ENCODE results near the gene EFCAB8.

EFCAB8 gene

DNA sequence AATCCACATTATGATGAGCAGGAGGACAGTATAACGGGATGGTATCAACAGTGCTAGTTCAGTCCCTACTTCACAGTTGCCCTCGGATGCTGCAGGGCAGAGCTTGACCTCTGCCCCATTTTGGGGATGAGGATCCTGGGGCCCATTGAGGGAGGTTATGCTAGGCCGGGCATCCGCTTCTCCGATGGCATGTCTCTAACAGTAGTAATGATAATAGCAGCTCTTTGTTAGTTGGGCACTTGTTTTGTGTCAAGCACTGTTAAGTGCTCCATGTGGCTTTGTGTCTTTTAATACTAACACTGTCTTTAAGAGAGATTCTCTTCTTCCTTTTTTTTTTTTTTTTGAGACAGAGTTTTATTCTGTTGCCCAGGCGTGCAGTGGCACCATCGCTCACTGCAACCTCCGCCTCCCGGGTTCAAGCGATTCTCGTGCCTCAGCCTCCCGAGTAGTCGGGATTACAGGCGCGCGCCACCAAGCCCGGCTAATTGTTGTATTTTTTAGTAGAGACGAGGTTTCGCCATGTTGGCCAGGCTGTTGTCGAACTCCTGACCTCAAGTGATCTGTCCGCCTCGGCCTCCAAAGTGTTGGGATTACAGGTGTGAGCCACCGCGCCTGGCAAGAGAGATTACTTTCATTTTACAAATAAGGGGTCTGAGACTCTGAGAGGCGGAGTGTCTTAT is 37.9 kb upstream of the EFCAB8 start:
- no peak for DNase-seq (ENCODE audit: low read depth)
- peak overlapping the region; percentile 92 for H3K4me3 ChIP-seq (replicated peaks; ENCODE audit: low read depth, low read length)
- TF ChIP-seq, protein P1, sequence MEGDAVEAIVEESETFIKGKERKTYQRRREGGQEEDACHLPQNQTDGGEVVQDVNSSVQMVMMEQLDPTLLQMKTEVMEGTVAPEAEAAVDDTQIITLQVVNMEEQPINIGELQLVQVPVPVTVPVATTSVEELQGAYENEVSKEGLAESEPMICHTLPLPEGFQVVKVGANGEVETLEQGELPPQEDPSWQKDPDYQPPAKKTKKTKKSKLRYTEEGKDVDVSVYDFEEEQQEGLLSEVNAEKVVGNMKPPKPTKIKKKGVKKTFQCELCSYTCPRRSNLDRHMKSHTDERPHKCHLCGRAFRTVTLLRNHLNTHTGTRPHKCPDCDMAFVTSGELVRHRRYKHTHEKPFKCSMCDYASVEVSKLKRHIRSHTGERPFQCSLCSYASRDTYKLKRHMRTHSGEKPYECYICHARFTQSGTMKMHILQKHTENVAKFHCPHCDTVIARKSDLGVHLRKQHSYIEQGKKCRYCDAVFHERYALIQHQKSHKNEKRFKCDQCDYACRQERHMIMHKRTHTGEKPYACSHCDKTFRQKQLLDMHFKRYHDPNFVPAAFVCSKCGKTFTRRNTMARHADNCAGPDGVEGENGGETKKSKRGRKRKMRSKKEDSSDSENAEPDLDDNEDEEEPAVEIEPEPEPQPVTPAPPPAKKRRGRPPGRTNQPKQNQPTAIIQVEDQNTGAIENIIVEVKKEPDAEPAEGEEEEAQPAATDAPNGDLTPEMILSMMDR (IDR thresholded peaks at IDR 0.05; ENCODE audit: low read length, missing control alignments) = no peak

DNA sequence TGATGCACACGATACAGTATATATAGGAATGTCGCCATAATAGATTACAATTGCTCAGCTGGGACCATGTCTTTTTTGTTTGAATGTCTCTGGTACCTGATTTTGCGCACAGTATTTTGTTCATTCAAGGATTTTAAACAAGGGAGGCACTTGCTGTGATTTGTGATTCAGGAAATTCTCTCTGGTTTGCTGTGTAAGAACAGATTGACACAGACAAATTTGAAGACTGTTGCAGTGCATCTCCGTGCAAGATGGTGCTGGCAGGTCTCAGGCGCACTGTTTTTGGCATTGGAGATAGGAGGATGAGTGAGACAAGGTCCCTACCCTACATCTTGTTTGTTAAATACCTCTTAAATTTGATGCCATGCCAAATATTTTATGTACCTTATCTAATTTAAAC is 36.5 kb upstream of the EFCAB8 start:
- H3K4me3 ChIP-seq (replicated peaks; ENCODE audit: low read depth, low read length) = no peak overlapping the region
- TF ChIP-seq, protein P1 (IDR thresholded peaks at IDR 0.05; ENCODE audit: low read length, missing control alignments) = no peak
- no peak for DNase-seq (ENCODE audit: low read depth)

DNA sequence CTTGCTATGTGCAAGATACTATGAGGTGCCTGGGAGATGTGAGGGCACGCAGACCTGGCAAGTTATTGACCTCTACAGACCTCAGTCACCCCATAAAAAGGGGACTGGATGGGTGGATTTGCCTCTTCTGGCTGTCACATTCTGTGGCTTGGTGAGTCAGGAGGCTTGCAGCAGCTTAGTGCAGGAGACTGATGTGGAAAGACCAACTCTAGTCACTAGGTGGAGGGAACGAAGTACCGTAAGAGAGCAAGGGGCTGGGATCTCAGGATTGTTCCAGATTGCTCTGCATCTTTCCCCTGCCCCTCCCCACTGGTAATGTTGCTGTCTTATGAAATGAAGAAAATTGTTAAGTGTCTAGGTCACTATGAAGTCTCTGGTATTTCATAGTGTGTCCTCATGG is 35.6 kb upstream of the EFCAB8 start:
- DNase-seq (ENCODE audit: low read depth) = peak; percentile 78
- TF ChIP-seq, protein P1 (IDR thresholded peaks at IDR 0.05; ENCODE audit: low read length, missing control alignments) = peak; percentile 24
- no peak overlapping the region for H3K4me3 ChIP-seq (replicated peaks; ENCODE audit: low read depth, low read length)

DNA sequence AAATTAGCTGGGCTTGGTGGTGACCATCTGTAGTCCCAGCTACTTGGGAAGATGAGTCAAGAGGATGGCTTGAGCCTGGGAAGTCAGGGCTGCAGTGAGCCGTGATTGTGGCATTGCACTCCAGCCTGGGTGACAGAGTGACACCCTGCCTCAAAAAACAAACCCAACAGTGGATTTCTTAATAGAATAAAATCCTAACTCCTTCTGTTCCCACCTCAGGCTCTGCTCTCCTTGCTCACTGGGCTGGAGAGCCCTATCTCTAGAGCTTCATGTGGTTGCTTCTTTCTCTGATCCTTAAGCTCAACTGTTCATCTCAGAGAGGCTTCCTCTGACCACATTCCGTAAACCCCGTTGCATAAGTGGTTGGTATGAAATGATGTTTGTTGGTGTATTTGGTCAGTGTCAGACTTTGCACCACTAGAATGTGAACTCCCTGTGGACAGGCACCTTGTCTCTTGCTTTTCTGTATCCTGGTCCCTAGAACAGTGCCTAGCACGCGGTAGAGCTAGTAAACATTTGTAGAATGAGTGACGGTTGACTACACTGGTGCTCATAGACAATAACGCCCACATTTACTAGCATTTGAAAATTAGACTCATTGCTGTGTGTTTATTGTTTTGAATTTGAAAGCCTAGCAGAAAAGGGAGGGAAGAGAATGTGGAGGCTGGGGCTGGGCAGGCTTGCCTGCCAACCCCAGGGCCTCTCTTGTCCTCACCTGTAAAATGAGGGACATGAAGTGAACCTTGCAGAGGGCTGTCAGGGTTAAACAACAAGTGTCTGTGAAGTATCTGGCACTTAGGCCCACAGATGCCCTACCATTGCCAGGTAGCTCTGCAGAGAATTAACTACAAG is 34.8 kb upstream of the EFCAB8 start:
- TF ChIP-seq, protein P1 (IDR thresholded peaks at IDR 0.05; ENCODE audit: low read length, missing control alignments) = no peak
- peak; percentile 29 for DNase-seq (ENCODE audit: low read depth)
- H3K4me3 ChIP-seq (replicated peaks; ENCODE audit: low read depth, low read length) = no peak overlapping the region

DNA sequence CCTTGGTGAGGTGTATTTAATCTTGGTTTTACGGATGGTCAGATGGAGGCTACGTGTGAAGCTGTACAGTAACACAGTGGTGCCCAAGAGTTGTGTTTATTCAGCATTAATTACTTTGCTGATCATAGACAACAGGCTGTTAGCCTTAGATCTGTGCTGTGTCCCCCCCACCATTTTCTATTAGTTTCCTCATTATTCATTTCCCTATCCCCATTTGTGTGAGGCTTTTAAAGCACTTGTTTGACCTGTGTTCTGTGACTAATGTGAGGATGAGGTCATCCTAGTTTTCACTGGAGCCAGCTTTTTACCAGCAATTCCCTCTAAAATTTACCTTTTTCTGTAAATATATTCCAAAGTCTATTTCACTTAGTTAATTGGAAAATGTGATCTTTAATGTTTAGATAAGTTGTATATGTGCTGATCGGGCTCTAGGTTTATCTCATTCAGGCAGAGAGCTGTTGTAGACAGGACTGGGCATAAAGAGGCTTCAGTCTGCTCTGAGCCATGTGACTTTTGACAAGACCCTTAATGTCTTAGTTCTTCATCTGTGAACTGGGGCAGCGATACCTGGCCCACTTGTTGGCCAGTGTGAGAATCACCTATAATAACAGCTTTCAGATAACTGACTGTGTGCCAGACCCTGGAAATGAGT is 30.6 kb upstream of the EFCAB8 start:
- no peak for DNase-seq (ENCODE audit: low read depth)

DNA sequence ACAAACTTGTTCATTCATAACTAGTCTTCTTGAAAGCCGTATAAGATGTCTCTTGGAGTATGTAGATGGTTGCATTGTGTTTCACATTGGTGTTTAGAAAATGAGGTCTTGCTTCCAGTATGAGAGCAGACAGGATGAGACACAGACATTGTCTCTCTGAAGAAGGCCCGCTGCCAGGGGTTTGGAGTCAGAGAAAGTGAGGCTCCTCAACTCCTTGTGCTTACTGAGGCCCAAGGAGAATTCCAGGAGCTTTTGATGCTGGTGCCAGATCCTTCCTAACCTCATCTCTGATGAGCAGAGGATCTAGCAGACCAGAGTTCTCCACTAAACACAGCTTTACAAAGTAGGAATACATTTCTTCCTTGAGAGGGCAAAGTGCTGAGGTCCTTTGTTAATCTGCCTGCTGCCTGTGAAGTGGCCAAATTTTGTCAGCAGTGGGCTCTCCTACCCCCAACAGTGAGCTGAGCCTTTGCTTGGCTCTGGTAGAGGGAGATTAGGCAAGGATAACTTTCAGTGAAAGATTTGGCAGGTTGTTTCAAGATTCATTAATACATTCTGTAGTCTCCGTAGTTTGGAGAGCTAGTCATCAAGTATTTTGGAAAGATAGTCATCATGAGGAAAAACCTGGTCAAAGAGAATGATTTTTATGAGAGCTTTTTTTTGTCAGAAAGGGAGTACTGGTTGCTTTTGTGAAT is 29.3 kb upstream of the EFCAB8 start:
- DNase-seq (ENCODE audit: low read depth) = no peak
- no peak overlapping the region for H3K4me3 ChIP-seq (replicated peaks; ENCODE audit: low read depth, low read length)
- TF ChIP-seq, protein P1 (IDR thresholded peaks at IDR 0.05; ENCODE audit: low read length, missing control alignments) = no peak

More for the DNA sequence above, 30.6 kb upstream of the EFCAB8 start:
- TF ChIP-seq, protein P1 (IDR thresholded peaks at IDR 0.05; ENCODE audit: low read length, missing control alignments) = no peak
- no peak overlapping the region for H3K4me3 ChIP-seq (replicated peaks; ENCODE audit: low read depth, low read length)

Measured in fibroblast of pulmonary artery (primary cell).